H9 (cell line): ENCODE data around the gene TSLP. TPM values are rescaled to one million over a fixed set of nuclear protein-coding genes. Genes with fewer than 3 reads are reported as not detected.

Experiments
- DNase-seq: peaks from one replicate; pipeline ENCODE4 v3.0.0-alpha.2; 2017
- H2AFZ ChIP-seq: one replicate; pipeline ENCODE4 v1.6.1; 2013; ENCODE audit warnings: mild to moderate bottlenecking, low read length, control low read depth, moderate library complexity
- H2AK5ac ChIP-seq: 2 replicates; pipeline ENCODE4 v1.6.1; 2013; ENCODE audit warnings: low read length, control low read depth, mixed read lengths; ENCODE audit not compliant: insufficient read length
- H2BK120ac ChIP-seq: one replicate; pipeline ENCODE4 v1.6.1; 2013; ENCODE audit warnings: low read depth, mild to moderate bottlenecking, low read length, control low read depth, inconsistent platforms; ENCODE audit not compliant: poor library complexity, severe bottlenecking
- H2BK12ac ChIP-seq: 2 replicates; pipeline ENCODE4 v1.6.1; 2013; ENCODE audit warnings: low read length, control low read depth, mixed read lengths, low read depth; ENCODE audit not compliant: insufficient read length
- H2BK15ac ChIP-seq: 2 replicates; pipeline ENCODE4 v1.6.1; 2013; ENCODE audit warnings: low read depth, low read length, control low read depth
- H2BK20ac ChIP-seq: one replicate; pipeline ENCODE4 v1.6.1; 2013; ENCODE audit warnings: low read depth, mild to moderate bottlenecking, low read length, control low read depth, inconsistent platforms; ENCODE audit not compliant: poor library complexity, severe bottlenecking
- H2BK5ac ChIP-seq: 2 replicates; pipeline ENCODE4 v1.6.1; 2013; ENCODE audit warnings: low read length, control low read depth, mixed read lengths; ENCODE audit not compliant: insufficient read length
- H3K14ac ChIP-seq: 2 replicates; pipeline ENCODE4 v1.6.1; 2013; ENCODE audit warnings: low read length, control low read depth; ENCODE audit not compliant: insufficient read depth
- H3K18ac ChIP-seq: 2 replicates; pipeline ENCODE4 v1.6.1; 2013; ENCODE audit warnings: low read depth, mild to moderate bottlenecking, mixed read lengths, low read length, control low read depth; ENCODE audit not compliant: insufficient read length
- H3K23ac ChIP-seq: 2 replicates; pipeline ENCODE4 v1.6.1; 2013; ENCODE audit warnings: low read length, control low read depth, mixed read lengths, low read depth; ENCODE audit not compliant: insufficient read length
- H3K23me2 ChIP-seq: 2 replicates; pipeline ENCODE4 v1.6.1; 2013; ENCODE audit warnings: low read depth, mild to moderate bottlenecking, mixed read lengths, low read length, control low read depth; ENCODE audit not compliant: insufficient read length, poor library complexity, severe bottlenecking
- H3K27ac ChIP-seq: 2 replicates; pipeline ENCODE4 v1.5.1; 2013; ENCODE audit warnings: low read length, control low read depth, mixed read lengths, low read depth; ENCODE audit not compliant: insufficient read length
- H3K27me3 ChIP-seq: 2 replicates; pipeline ENCODE4 v1.6.1; 2013; ENCODE audit warnings: low read length, control low read depth, inconsistent platforms; ENCODE audit not compliant: insufficient read depth
- H3K4ac ChIP-seq: 2 replicates; pipeline ENCODE4 v1.6.1; 2013; ENCODE audit warnings: low read depth, mild to moderate bottlenecking, control low read depth, inconsistent platforms, low read length, moderate library complexity
- H3K4me1 ChIP-seq: 2 replicates; pipeline ENCODE4 v1.6.1; 2013; ENCODE audit warnings: low read length, control low read depth, inconsistent platforms; ENCODE audit not compliant: insufficient read depth
- H3K4me2 ChIP-seq: 2 replicates; pipeline ENCODE4 v1.6.1; 2013; ENCODE audit warnings: low read length, control low read depth, mixed read lengths; ENCODE audit not compliant: insufficient read length, insufficient read depth
- H3K56ac ChIP-seq: 2 replicates; pipeline ENCODE4 v1.6.1; 2013; ENCODE audit warnings: low read depth, mild to moderate bottlenecking, mixed read lengths, low read length, control low read depth; ENCODE audit not compliant: insufficient read length
- H3K79me1 ChIP-seq: 2 replicates; pipeline ENCODE4 v1.6.1; 2013; ENCODE audit warnings: low read depth, mild to moderate bottlenecking, moderate library complexity, low read length, control low read depth, inconsistent platforms; ENCODE audit not compliant: insufficient read depth, poor library complexity, severe bottlenecking
- H3K79me2 ChIP-seq: 2 replicates; pipeline ENCODE4 v1.6.1; 2013; ENCODE audit warnings: low read length, control low read depth, inconsistent platforms; ENCODE audit not compliant: insufficient read depth
- H3K9ac ChIP-seq: 2 replicates; pipeline ENCODE4 v1.6.1; 2013; ENCODE audit warnings: low read length, control low read depth, mixed read lengths; ENCODE audit not compliant: insufficient read length; ENCODE audit errors: extremely low read depth
- H3K9me3 ChIP-seq: one replicate; pipeline ENCODE4 v1.6.1; 2013; ENCODE audit warnings: low read depth, low read length, inconsistent platforms; ENCODE audit not compliant: control insufficient read depth
- H3T11ph ChIP-seq: one replicate; pipeline ENCODE4 v1.6.1; 2013; ENCODE audit warnings: mild to moderate bottlenecking, low read length, control low read depth, inconsistent platforms
- H4K20me1 ChIP-seq: one replicate; pipeline ENCODE4 v1.6.1; 2013; ENCODE audit not compliant: control insufficient read depth, insufficient read length, insufficient read depth
- H4K5ac ChIP-seq: 2 replicates; pipeline ENCODE4 v1.6.1; 2013; ENCODE audit warnings: low read depth, mild to moderate bottlenecking, mixed read lengths, low read length, control low read depth; ENCODE audit not compliant: insufficient read length
- H4K8ac ChIP-seq: replicated peaks from 2 replicates; pipeline ENCODE4 v1.6.1; 2013; ENCODE audit warnings: low read length, control low read depth, mixed read lengths, low read depth; ENCODE audit not compliant: insufficient read length
- H4K91ac ChIP-seq: 2 replicates; pipeline ENCODE4 v1.6.1; 2013; ENCODE audit warnings: low read depth, mild to moderate bottlenecking, moderate library complexity, mixed read lengths, low read length, control low read depth; ENCODE audit not compliant: insufficient read length
- H3K27ac Mint-ChIP-seq, 3 experiments: 2 replicates in 2 of 3; 3 replicates in 1 of 3; pipeline ENCODE4 v1.8.0; 2020 to 2021; ENCODE audit warnings: mixed read lengths in 3 of 3, mild to moderate bottlenecking in 1 of 3, moderate library complexity in 1 of 3
- H3K27me3 Mint-ChIP-seq: 2 replicates; pipeline ENCODE4 v1.8.0; 2021; ENCODE audit warnings: low read depth, mild to moderate bottlenecking, moderate library complexity, mixed read lengths
- H3K36me3 Mint-ChIP-seq, 3 experiments: 2 replicates in 2 of 3; 3 replicates in 1 of 3; pipeline ENCODE4 v1.8.0; 2020 to 2021; ENCODE audit warnings: low read depth in 3 of 3, mixed read lengths in 3 of 3; ENCODE audit not compliant: insufficient read depth in 1 of 3
- H3K4me1 Mint-ChIP-seq, 2 experiments: 2 replicates each; pipeline ENCODE4 v1.8.0; 2020; ENCODE audit warnings: mixed read lengths in 2 of 2
- H3K4me3 Mint-ChIP-seq, 2 experiments: 2 replicates in 1 of 2; 3 replicates in 1 of 2; pipeline ENCODE4 v1.8.0; 2020 to 2021; ENCODE audit warnings: mild to moderate bottlenecking in 2 of 2, mixed read lengths in 2 of 2, moderate library complexity in 1 of 2
- H3K9me3 Mint-ChIP-seq, 2 experiments: 2 replicates in 1 of 2; 3 replicates in 1 of 2; pipeline ENCODE4 v1.8.0; 2020; ENCODE audit warnings: mild to moderate bottlenecking in 2 of 2, mixed read lengths in 2 of 2, moderate library complexity in 1 of 2
- WGBS: extraction: QIAGEN DNeasy Blood & Tissue Kit; methylation state at CpG from one replicate; pipeline ENCODE4 v1.1.7; 2013; ENCODE audit warnings: missing lambda C conversion rate, low lambda C conversion rate, mixed read lengths; ENCODE audit not compliant: insufficient read length; ENCODE audit errors: extremely low coverage; 5-methylcytosine and 5-hydroxymethylcytosine counted together
- total RNA-seq: library from RNA; stranded (reverse); gene quantifications from 2 replicates; pipeline ENCODE4 v1.2.1, GENCODE V29; 2021
- TF ChIP-seq, protein P1 (sequence below): fragments of 200-600 bp; sonication (generic); conservative IDR thresholded peaks from 3 replicates; pipeline ENCODE4 v1.8.0; 2021; ENCODE audit warnings: antibody characterized with exemption, mild to moderate bottlenecking

TSLP gene
- total RNA-seq, 1 experiment from 2014 or later, result 0.63 TPM

DNA sequence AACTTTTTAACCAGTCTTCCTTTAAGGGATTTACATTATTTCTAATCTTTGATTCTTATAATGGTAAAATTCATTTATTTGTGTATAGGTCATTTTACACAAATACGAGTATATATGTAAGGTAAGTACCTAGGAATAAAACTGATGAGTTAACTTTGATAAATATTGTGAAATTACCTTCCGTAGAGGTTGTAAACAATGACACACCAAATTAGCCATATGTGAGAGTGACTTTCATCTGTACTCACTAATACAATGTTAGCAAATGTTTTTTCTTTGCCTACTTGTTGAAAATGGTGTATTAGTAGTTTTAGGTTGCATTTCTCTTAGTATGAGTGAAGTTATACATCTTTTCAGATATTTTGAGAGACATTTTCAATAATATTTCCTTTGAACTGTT lies 42.6 kb upstream of the TSLP start:
- H3K27ac Mint-ChIP-seq, result no peak overlapping the region
- Histone ChIP-seq H2BK120ac (no peak overlapping the region), H3K4me2 (no peak overlapping the region), H3K18ac (no peak overlapping the region), H3K14ac (no peak overlapping the region), H2BK12ac (no peak overlapping the region), H3K23ac (no peak overlapping the region), H2BK5ac (no peak overlapping the region), H3K4ac (no peak overlapping the region), H3K23me2 (no peaks in the 10 kb centered on the region), H3K56ac (no peak overlapping the region), H3K9me3 (no peaks in the 10 kb centered on the region), H2AFZ (no peak overlapping the region), H4K91ac (no peak overlapping the region), H2BK20ac (no peak overlapping the region), H2BK15ac (no peak overlapping the region), H4K20me1 (no peaks in the 10 kb centered on the region), H3K79me1 (no peaks in the 10 kb centered on the region), H3K27me3 (no peaks in the 10 kb centered on the region), H4K8ac (no peak overlapping the region), H2AK5ac (no peak overlapping the region), H3K27ac (no peak overlapping the region), H3K79me2 (no peaks in the 10 kb centered on the region), H3K9ac (no peak overlapping the region), H3T11ph (no peak overlapping the region), H4K5ac (no peak overlapping the region), H3K4me1 (no peaks in the 10 kb centered on the region)
- H3K9me3 Mint-ChIP-seq, result peaks cover 6 to 16% of the 10 kb centered on the region in 2 experiments
- TF ChIP-seq, protein P1, sequence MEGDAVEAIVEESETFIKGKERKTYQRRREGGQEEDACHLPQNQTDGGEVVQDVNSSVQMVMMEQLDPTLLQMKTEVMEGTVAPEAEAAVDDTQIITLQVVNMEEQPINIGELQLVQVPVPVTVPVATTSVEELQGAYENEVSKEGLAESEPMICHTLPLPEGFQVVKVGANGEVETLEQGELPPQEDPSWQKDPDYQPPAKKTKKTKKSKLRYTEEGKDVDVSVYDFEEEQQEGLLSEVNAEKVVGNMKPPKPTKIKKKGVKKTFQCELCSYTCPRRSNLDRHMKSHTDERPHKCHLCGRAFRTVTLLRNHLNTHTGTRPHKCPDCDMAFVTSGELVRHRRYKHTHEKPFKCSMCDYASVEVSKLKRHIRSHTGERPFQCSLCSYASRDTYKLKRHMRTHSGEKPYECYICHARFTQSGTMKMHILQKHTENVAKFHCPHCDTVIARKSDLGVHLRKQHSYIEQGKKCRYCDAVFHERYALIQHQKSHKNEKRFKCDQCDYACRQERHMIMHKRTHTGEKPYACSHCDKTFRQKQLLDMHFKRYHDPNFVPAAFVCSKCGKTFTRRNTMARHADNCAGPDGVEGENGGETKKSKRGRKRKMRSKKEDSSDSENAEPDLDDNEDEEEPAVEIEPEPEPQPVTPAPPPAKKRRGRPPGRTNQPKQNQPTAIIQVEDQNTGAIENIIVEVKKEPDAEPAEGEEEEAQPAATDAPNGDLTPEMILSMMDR, result no peak
- WGBS, result no CpG with 5 or more reads among the region's 2 CpGs
- H3K4me1 Mint-ChIP-seq, result no peaks in the 10 kb centered on the region
- H3K36me3 Mint-ChIP-seq, result peaks cover 2 to 13% (median 2%) of the 10 kb centered on the region in 3 experiments; a peak in 5 of 7 replicates
- no peak overlapping the region for H3K4me3 Mint-ChIP-seq
- DNase-seq, result no peak
- peaks cover 3% of the 10 kb centered on the region for H3K27me3 Mint-ChIP-seq
